Measurements from ENCODE around the gene COL8A2. TPM values are rescaled to one million over a fixed set of nuclear protein-coding genes. Genes with fewer than 3 reads are reported as not detected.

COL8A2 gene
- total and polyA plus RNA-seq, 2 donors (not counting 3 experiments of a cell fraction or from before 2014, with no cell fraction given), result 1.2 to 1.3 TPM

DNA sequence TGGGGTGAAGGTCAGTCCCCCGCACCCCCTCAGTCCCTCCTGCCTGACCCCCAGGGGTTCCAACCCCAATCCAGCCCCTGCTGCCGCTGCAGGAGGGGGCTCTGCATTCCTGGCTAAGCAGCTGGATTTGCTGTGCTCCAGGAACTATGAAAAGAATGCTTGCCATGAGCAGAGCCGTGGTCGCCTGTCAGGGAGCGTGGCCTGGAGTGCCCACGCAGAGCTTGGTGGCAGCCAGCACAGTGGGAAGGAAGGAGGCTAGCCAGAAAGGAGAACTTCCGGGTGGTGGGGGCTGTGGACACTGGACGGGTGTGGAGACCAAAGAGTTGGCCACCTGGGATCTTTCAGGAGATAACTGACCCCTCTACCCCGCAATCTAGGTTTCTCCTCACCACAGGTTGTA, 5.6 kb downstream of the COL8A2 start:
- POLR2A ChIA-PET, result interaction anchor here (1.6 kb wide), 1 partner anchor 8 kb away, joined by 3 read pairs; no protein-coding TSS in a partner anchor
- peaks cover 2 to 3% of the 10 kb centered on the region in 2 experiments for H3K27me3 ChIP-seq (ENCODE audit: control insufficient read depth in 2 of 2, insufficient read depth in 2 of 2, low read length in 2 of 2)
- H3K27ac ChIP-seq (ENCODE audit: insufficient read depth, low read depth, low read length), result no peak overlapping the region
- H3K9me3 ChIP-seq (replicated peaks; ENCODE audit: control insufficient read depth, insufficient read depth, low read length), result no peaks in the 10 kb centered on the region
- H3K9ac ChIP-seq (replicated peaks; ENCODE audit: extremely low read depth, insufficient read depth, low read length), result no peak overlapping the region
- FAIRE-seq (no peak), DNase-seq (ENCODE audit: low read depth, low spot score) (no peak)
- H3K4me1 ChIP-seq (ENCODE audit: control insufficient read depth, extremely low read depth, insufficient read depth, low read length), result no peaks in the 10 kb centered on the region
- H3K9me1 ChIP-seq (replicated peaks; ENCODE audit: control insufficient read depth, extremely low read depth, insufficient read depth, low read length), result no peaks in the 10 kb centered on the region
- H3K79me2 ChIP-seq (ENCODE audit: control insufficient read depth, insufficient read depth, low read length), result no peaks in the 10 kb centered on the region
- TF ChIP-seq POLR2A (IDR thresholded peaks at IDR 0.05; ENCODE audit: low read depth, low read length) (no peak), FOS (IDR thresholded peaks at IDR 0.05; ENCODE audit: borderline replicate concordance, insufficient read depth, low read length) (no peak), JUN (IDR thresholded peaks at IDR 0.05; ENCODE audit: borderline replicate concordance, insufficient read depth, insufficient read length, low read depth) (no peak), CTCF (IDR thresholded peaks at IDR 0.05; ENCODE audit: extremely low read depth in 1 of 2, insufficient read depth in 1 of 2, low read depth in 1 of 2, low read length in 2 of 2) (no peak), POLR2AphosphoS5 (IDR thresholded peaks at IDR 0.05; ENCODE audit: insufficient read depth, low read depth, low read length) (no peak), EZH2 (IDR thresholded peaks at IDR 0.05; ENCODE audit: borderline replicate concordance, low read depth, low read length, severe bottlenecking) (no peak), MYC (IDR thresholded peaks at IDR 0.05; ENCODE audit: low read depth, low read length) (no peak), GATA2 (IDR thresholded peaks at IDR 0.05; ENCODE audit: insufficient read depth, insufficient read length, low read depth, low read length) (no peak)
- TF ChIP-seq, protein P1, sequence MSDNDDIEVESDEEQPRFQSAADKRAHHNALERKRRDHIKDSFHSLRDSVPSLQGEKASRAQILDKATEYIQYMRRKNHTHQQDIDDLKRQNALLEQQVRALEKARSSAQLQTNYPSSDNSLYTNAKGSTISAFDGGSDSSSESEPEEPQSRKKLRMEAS (IDR thresholded peaks at IDR 0.05; ENCODE audit: insufficient read depth, insufficient read length), result no peak
- CTCF ChIA-PET, result interaction anchor here (0.7 to 1.9 kb wide), 6 partner anchors 9 to 166 kb away, joined by 3 to 15 read pairs (median 4); no protein-coding TSS in a partner anchor
- no peak overlapping the region for H2AFZ ChIP-seq (ENCODE audit: low read depth, low read length)
- no peak overlapping the region for H3K4me3 ChIP-seq (replicated peaks in 1 of 3; ENCODE audit: insufficient read depth in 1 of 3, low read depth in 1 of 3, low read length in 3 of 3)
- intact Hi-C loops (cut with micrococcal nuclease) (no loop called here), dilution Hi-C loops (cut with MboI; ENCODE audit: extremely low pct_ligation_motif_present, low sequenced_read_pairs) (no loop called here)
- H3K36me3 ChIP-seq (ENCODE audit: control insufficient read depth in 2 of 2, extremely low read depth in 1 of 2, insufficient read depth in 2 of 2, low read length in 2 of 2), result no peaks in the 10 kb centered on the region
- H3K4me2 ChIP-seq (ENCODE audit: insufficient read depth, low read length), result no peak overlapping the region
- BruUV-seq (replicated peaks), result no TSS peak
- no peaks in the 10 kb centered on the region for H4K20me1 ChIP-seq (replicated peaks; ENCODE audit: control insufficient read depth, extremely low read depth, insufficient read depth, low read length)

Measured in endothelial cell of umbilical vein (primary cell).